ENCODE measurements around the gene SCOC. TPM values are rescaled to one million over a fixed set of nuclear protein-coding genes. Genes with fewer than 3 reads are reported as not detected.

Gene SCOC
- total and polyA plus RNA-seq, 2 of the 13 experiments (the other 11 are each of a cell fraction or from before 2014, with no cell fraction given) = 43.8 to 65.2 TPM

- TF ChIP-seq CHD2 (IDR thresholded peaks at IDR 0.05; ENCODE audit: low read depth, low read length) (no peak), RXRB (CRISPR knock-in tag; IDR thresholded peaks at IDR 0.05; ENCODE audit: borderline replicate concordance) (0 out of 2 replicates have a peak, but pooled peaks have one; percentile 28), SIN3B (IDR thresholded peaks at IDR 0.05; ENCODE audit: low read length) (no peak), RNF2 (conservative IDR thresholded peaks at IDR 0.05; ENCODE audit: low read depth) (peak; percentile 46; the same call in 1 of the 2 replicates), ZNF598 (CRISPR knock-in tag; IDR thresholded peaks at IDR 0.05; ENCODE audit: borderline replicate concordance) (peak; percentile 23; the same call in 1 of the 2 replicates), SIN3A (IDR thresholded peaks at IDR 0.05; ENCODE audit: borderline replicate concordance, low read depth, low read length) (peak; percentile 18; the same call in 1 of the 2 replicates), MATR3 (CRISPR knock-in tag; IDR thresholded peaks at IDR 0.05) (no peak), ZNF556 (CRISPR knock-in tag; IDR thresholded peaks at IDR 0.05; ENCODE audit: borderline replicate concordance) (peak; percentile 97), MXD4 (CRISPR knock-in tag; IDR thresholded peaks at IDR 0.05) (no peak; the same call in 1 of the 2 replicates), ISL2 (CRISPR knock-in tag; IDR thresholded peaks at IDR 0.05) (peak; percentile 34; the same call in 1 of the 2 replicates), U2AF2 (IDR thresholded peaks at IDR 0.05; ENCODE audit: low read depth, low read length) (no peak), FOXO4 (CRISPR knock-in tag; conservative IDR thresholded peaks at IDR 0.05) (0 out of 2 replicates have a peak, but pooled peaks have one; percentile 70), ZFP82 (CRISPR knock-in tag; IDR thresholded peaks at IDR 0.05; ENCODE audit: borderline replicate concordance) (peak; percentile 56), ZNF503 (CRISPR knock-in tag; IDR thresholded peaks at IDR 0.05) (0 out of 2 replicates have a peak, but pooled peaks have one; percentile 54), ZNF432 (CRISPR knock-in tag; IDR thresholded peaks at IDR 0.05; ENCODE audit: borderline replicate concordance) (no peak), DR1 (CRISPR knock-in tag; IDR thresholded peaks at IDR 0.05) (peak; percentile 58; the same call in 1 of the 2 replicates), PRPF4 (IDR thresholded peaks at IDR 0.05; ENCODE audit: low read depth, low read length, poor library complexity, severe bottlenecking) (no peak), ZNF546 (CRISPR knock-in tag; conservative IDR thresholded peaks at IDR 0.05) (peak; percentile 89), ZNF615 (CRISPR knock-in tag; IDR thresholded peaks at IDR 0.05; ENCODE audit: borderline replicate concordance) (0 out of 2 replicates have a peak, but pooled peaks have one; percentile 45)
- TF ChIP-seq, protein P1, sequence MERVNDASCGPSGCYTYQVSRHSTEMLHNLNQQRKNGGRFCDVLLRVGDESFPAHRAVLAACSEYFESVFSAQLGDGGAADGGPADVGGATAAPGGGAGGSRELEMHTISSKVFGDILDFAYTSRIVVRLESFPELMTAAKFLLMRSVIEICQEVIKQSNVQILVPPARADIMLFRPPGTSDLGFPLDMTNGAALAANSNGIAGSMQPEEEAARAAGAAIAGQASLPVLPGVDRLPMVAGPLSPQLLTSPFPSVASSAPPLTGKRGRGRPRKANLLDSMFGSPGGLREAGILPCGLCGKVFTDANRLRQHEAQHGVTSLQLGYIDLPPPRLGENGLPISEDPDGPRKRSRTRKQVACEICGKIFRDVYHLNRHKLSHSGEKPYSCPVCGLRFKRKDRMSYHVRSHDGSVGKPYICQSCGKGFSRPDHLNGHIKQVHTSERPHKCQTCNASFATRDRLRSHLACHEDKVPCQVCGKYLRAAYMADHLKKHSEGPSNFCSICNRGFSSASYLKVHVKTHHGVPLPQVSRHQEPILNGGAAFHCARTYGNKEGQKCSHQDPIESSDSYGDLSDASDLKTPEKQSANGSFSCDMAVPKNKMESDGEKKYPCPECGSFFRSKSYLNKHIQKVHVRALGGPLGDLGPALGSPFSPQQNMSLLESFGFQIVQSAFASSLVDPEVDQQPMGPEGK (CRISPR knock-in tag; IDR thresholded peaks at IDR 0.05) = peak; percentile 31; the same call in 1 of the 2 replicates
- TF ChIP-seq, protein P2, sequence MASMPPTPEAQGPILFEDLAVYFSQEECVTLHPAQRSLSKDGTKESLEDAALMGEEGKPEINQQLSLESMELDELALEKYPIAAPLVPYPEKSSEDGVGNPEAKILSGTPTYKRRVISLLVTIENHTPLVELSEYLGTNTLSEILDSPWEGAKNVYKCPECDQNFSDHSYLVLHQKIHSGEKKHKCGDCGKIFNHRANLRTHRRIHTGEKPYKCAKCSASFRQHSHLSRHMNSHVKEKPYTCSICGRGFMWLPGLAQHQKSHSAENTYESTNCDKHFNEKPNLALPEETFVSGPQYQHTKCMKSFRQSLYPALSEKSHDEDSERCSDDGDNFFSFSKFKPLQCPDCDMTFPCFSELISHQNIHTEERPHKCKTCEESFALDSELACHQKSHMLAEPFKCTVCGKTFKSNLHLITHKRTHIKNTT (CRISPR knock-in tag; IDR thresholded peaks at IDR 0.05) = no peak
Measured at GRCh38 chr4:140427106-140427918, 53.9 kb downstream of the SCOC start, which contains the start of gene CLGN (continued).
